Spinal cord (tissue), 10 donors: Measurements from ENCODE around the gene POFUT2. TPM values are rescaled to one million over a fixed set of nuclear protein-coding genes. Genes with fewer than 3 reads are reported as not detected.

Experiments
- DNase-seq, 6 donors: peaks; one replicate each; pipeline versions ENCODE4 v3.0.0 to v3.0.0-alpha.2; 2013 to 2015; ENCODE audit warnings: low spot score in 6 of 6, low read depth in 4 of 6
- H3K27ac ChIP-seq: one replicate; pipeline ENCODE4 v1.5.1; 2013; ENCODE audit warnings: low read depth, low read length, control low read depth
- H3K27me3 ChIP-seq: one replicate; pipeline ENCODE4 v1.6.1; 2013; ENCODE audit warnings: low read length; ENCODE audit not compliant: control insufficient read depth, insufficient read depth
- H3K36me3 ChIP-seq: one replicate; pipeline ENCODE4 v1.6.1; 2013; ENCODE audit warnings: low read length; ENCODE audit not compliant: control insufficient read depth, insufficient read depth
- H3K4me1 ChIP-seq: one replicate; pipeline ENCODE4 v1.6.1; 2013; ENCODE audit warnings: low read length; ENCODE audit not compliant: control insufficient read depth, insufficient read depth
- H3K4me3 ChIP-seq: one replicate; pipeline ENCODE4 v1.5.1; 2013; ENCODE audit warnings: low read depth, low read length, control low read depth
- H3K9me3 ChIP-seq: one replicate; pipeline ENCODE4 v1.6.1; 2013; ENCODE audit warnings: low read length; ENCODE audit not compliant: control insufficient read depth, insufficient read depth
- WGBS: methylation state at CpG from one replicate; pipeline ENCODE4 v1.1.5; 2013; ENCODE audit warnings: missing lambda C conversion rate; ENCODE audit not compliant: insufficient coverage; 5-methylcytosine and 5-hydroxymethylcytosine counted together
- polyA plus RNA-seq, 2 donors: library from polyadenylated mRNA; unstranded; fragments of 120-200 nt; gene quantifications; one replicate each; pipeline ENCODE4 v1.2.1, GENCODE V29; 2013; ENCODE audit not compliant: insufficient read length in 2 of 2
- total RNA-seq, 2 donors: library from RNA; depleted of rRNA in 1 of 2; stranded (reverse); fragments of 120-200 nt in 1 of 2; fragments of >200 nt in 1 of 2; gene quantifications; one replicate each; pipeline versions ENCODE4 v1.2.3 to v1.2.4, GENCODE V29; 2013 to 2014
- donor health status: healthy.

The POFUT2 gene
- total and polyA plus RNA-seq, 4 donors = 19.8 to 36.0 (median 33.5) TPM

DNA sequence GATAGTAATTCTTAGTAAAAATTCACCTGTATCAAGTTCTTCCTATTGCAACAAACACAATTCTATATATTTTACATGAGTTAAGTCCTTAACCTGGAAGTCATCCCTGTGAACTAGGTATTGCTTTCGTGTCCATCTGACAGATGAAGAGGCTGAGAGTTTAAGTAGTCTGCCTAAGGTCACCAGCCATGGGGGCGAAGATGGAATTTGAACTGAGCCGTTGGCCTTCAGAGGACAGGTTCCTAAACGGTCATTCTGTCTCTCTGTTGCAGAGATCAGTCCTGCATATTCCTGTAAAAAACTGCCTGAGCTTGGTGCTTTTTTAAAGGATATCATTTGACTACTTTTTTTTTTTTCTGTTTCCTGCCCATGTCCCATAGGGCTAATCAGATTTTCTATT is 10.2 kb upstream of the POFUT2 start:
- peaks cover 60% of the 10 kb centered on the region for H3K4me1 ChIP-seq
- no peaks in the 10 kb centered on the region for H3K9me3 ChIP-seq
- no peak overlapping the region for H3K4me3 ChIP-seq
- H3K27me3 ChIP-seq = peaks cover 3% of the 10 kb centered on the region
- peaks cover 37% of the 10 kb centered on the region for H3K36me3 ChIP-seq
- no peak for DNase-seq
- no peak overlapping the region for H3K27ac ChIP-seq
- 95% methylated on average over 3 of the region's 4 CpGs for WGBS

DNA sequence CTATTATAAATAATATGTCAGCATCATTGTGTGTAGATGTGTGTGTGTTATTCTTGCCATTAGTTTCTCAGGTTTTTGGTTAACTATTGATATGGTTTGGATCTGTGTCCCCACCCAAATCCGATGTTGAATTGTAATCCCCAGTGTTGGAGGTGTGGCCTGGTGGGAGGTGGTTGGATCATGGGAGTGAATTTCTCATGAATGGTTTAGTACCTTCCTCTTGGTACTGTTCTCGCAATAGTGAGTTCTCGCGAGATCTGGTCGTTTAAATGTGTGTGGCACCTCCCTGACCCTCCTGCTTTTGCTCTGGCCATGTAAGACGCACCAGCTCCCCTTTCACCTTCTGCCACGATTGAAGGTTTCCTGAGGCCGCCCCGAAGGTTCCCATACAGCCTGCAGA is 9.6 kb upstream of the POFUT2 start:
- peaks cover 60% of the 10 kb centered on the region for H3K4me1 ChIP-seq
- no peak overlapping the region for H3K4me3 ChIP-seq
- peaks cover 31% of the 10 kb centered on the region for H3K36me3 ChIP-seq
- H3K27me3 ChIP-seq = peaks cover 3% of the 10 kb centered on the region
- no peaks in the 10 kb centered on the region for H3K9me3 ChIP-seq
- 87% methylated on average over 7 of the region's 9 CpGs for WGBS
- DNase-seq = no peak
- no peak overlapping the region for H3K27ac ChIP-seq

GRCh38 chr21:45296638-45297037 is 8.9 kb upstream of the POFUT2 start:
- Histone ChIP-seq H3K4me3 (no peak overlapping the region), H3K27ac (no peak overlapping the region), H3K9me3 (no peaks in the 10 kb centered on the region), H3K4me1 (peaks cover 60% of the 10 kb centered on the region), H3K36me3 (peaks cover 30% of the 10 kb centered on the region), H3K27me3 (peaks cover 3% of the 10 kb centered on the region)
- no peak for DNase-seq
- WGBS = 100% methylated on average over 3 of the region's 7 CpGs

- peaks cover 61% of the 10 kb centered on the region for H3K4me1 ChIP-seq
- WGBS = 66% methylated on average over 17 of the region's 27 CpGs
- H3K27ac ChIP-seq = peak overlapping the region; percentile 72
- no peak overlapping the region for H3K4me3 ChIP-seq
- no peak for DNase-seq
- no peaks in the 10 kb centered on the region for H3K9me3 ChIP-seq
- peaks cover 3% of the 10 kb centered on the region for H3K27me3 ChIP-seq
- peaks cover 30% of the 10 kb centered on the region for H3K36me3 ChIP-seq
These were observed 8.1 kb upstream of the POFUT2 start for GRCh38 chr21:45295576-45296365.

- no peak overlapping the region for H3K4me3 ChIP-seq
- H3K27ac ChIP-seq = peak overlapping the region; percentile 72
These were observed 7.0 kb upstream of the POFUT2 start for GRCh38 chr21:45294509-45295291.

GRCh38 chr21:45293726-45294401 is 6.2 kb upstream of the POFUT2 start:
- Histone ChIP-seq H3K4me3 (no peak overlapping the region), H3K27ac (peak overlapping the region; percentile 72), H3K4me1 (peaks cover 51% of the 10 kb centered on the region), H3K36me3 (peaks cover 19% of the 10 kb centered on the region), H3K9me3 (no peaks in the 10 kb centered on the region), H3K27me3 (peaks cover 3% of the 10 kb centered on the region)
- DNase-seq = no peak
- WGBS = 69% methylated on average over 19 of the region's 23 CpGs

More at GRCh38 chr21:45294509-45295291, 7.0 kb upstream of the POFUT2 start:
- Histone ChIP-seq H3K27me3 (peaks cover 3% of the 10 kb centered on the region), H3K9me3 (no peaks in the 10 kb centered on the region), H3K4me1 (peaks cover 51% of the 10 kb centered on the region), H3K36me3 (peaks cover 21% of the 10 kb centered on the region)
- WGBS = 43% methylated on average over 40 of the region's 40 CpGs
- DNase-seq = peak in 2 of 6 donors; percentile 83 to 84

GRCh38 chr21:45293220-45293725 is 5.6 kb upstream of the POFUT2 start:
- Histone ChIP-seq H3K36me3 (peaks cover 19% of the 10 kb centered on the region), H3K27me3 (peaks cover 3% of the 10 kb centered on the region), H3K4me1 (peaks cover 57% of the 10 kb centered on the region), H3K4me3 (no peak overlapping the region), H3K9me3 (no peaks in the 10 kb centered on the region), H3K27ac (peak overlapping the region; percentile 72)
- peak in 1 of 6 donors; percentile 2 for DNase-seq
- 84% methylated on average over 19 of the region's 19 CpGs for WGBS

GRCh38 chr21:45292399-45293219 is 4.9 kb upstream of the POFUT2 start:
- H3K27me3 ChIP-seq = peaks cover 3% of the 10 kb centered on the region
- peaks cover 19% of the 10 kb centered on the region for H3K36me3 ChIP-seq
- H3K4me1 ChIP-seq = peaks cover 57% of the 10 kb centered on the region
- no peak overlapping the region for H3K4me3 ChIP-seq
- peak in 5 of 6 donors; percentile 67 to 94 (median 74) for DNase-seq
- H3K27ac ChIP-seq = peak overlapping the region; percentile 54
- H3K9me3 ChIP-seq = no peaks in the 10 kb centered on the region
- WGBS = 20% methylated on average over 24 of the region's 24 CpGs
